Liver (tissue), 9 donors: ENCODE results near the gene ATP2B2. TPM values are rescaled to one million over a fixed set of nuclear protein-coding genes. Genes with fewer than 3 reads are reported as not detected.

Experiments used
- DNase-seq: peaks from one replicate; pipeline ENCODE4 v3.0.0-alpha.2; 2017; ENCODE audit warnings: low spot score
- H3K27ac ChIP-seq, 2 donors: one replicate each; pipeline ENCODE4 v1.7.0; 2013; ENCODE audit warnings: inconsistent platforms in 2 of 2, low read length in 2 of 2, control low read depth in 1 of 2, low read depth in 1 of 2, mild to moderate bottlenecking in 1 of 2
- H3K27me3 ChIP-seq, 4 donors: one replicate each; pipeline versions ENCODE4 v1.6.1 to v1.7.0; 2013; ENCODE audit warnings: low read length in 3 of 4, inconsistent platforms in 1 of 4, mild to moderate bottlenecking in 1 of 4, moderate library complexity in 1 of 4; ENCODE audit not compliant: control insufficient read depth in 4 of 4, insufficient read depth in 4 of 4
- H3K36me3 ChIP-seq, 4 donors: one replicate each; pipeline versions ENCODE4 v1.6.1 to v1.7.0; 2013; ENCODE audit warnings: low read length in 3 of 4, mild to moderate bottlenecking in 3 of 4, low read depth in 1 of 4, moderate library complexity in 1 of 4; ENCODE audit not compliant: control insufficient read depth in 4 of 4, insufficient read depth in 3 of 4
- H3K4me1 ChIP-seq, 4 donors: one replicate each; pipeline versions ENCODE4 v1.6.1 to v1.7.0; 2013; ENCODE audit warnings: low read length in 3 of 4, mild to moderate bottlenecking in 3 of 4, moderate library complexity in 1 of 4; ENCODE audit not compliant: control insufficient read depth in 4 of 4, insufficient read depth in 4 of 4
- H3K4me3 ChIP-seq, 3 donors: one replicate each; pipeline versions ENCODE4 v1.6.1 to v1.7.0; 2013; ENCODE audit warnings: low read length in 3 of 3, control low read depth in 1 of 3, low read depth in 1 of 3, mild to moderate bottlenecking in 1 of 3
- H3K9ac ChIP-seq, 2 donors: one replicate each; pipeline ENCODE4 v1.7.0; 2013; ENCODE audit warnings: low read length in 2 of 2, mild to moderate bottlenecking in 2 of 2, moderate library complexity in 2 of 2, control low read depth in 1 of 2, low read depth in 1 of 2
- H3K9me3 ChIP-seq, 4 donors: one replicate each; pipeline versions ENCODE4 v1.6.1 to v1.7.0; 2013; ENCODE audit warnings: low read length in 3 of 4; ENCODE audit not compliant: control insufficient read depth in 4 of 4
- ATF3 ChIP-seq: IDR thresholded peaks from 2 replicates; pipeline ENCODE4 v1.6.1; 2016; ENCODE audit warnings: antibody characterized with exemption
- CTCF ChIP-seq: fragments of 150-350 bp; IDR thresholded peaks from 2 replicates; pipeline ENCODE4 v1.5.1; 2017; ENCODE audit warnings: improper control_type of control experiment, low read depth, low read length; ENCODE audit not compliant: missing input control
- EGR1 ChIP-seq, 2 donors: IDR thresholded peaks; 2 replicates each; pipeline ENCODE4 v1.6.1; 2016 to 2018; ENCODE audit warnings: antibody characterized with exemption in 2 of 2, low read depth in 2 of 2
- FOXA1 ChIP-seq: IDR thresholded peaks from 2 replicates; pipeline ENCODE4 v1.6.1; 2016; ENCODE audit warnings: antibody characterized with exemption
- FOXA2 ChIP-seq: IDR thresholded peaks from 2 replicates; pipeline ENCODE4 v1.6.1; 2016; ENCODE audit warnings: antibody characterized with exemption
- GABPA ChIP-seq, 2 donors: IDR thresholded peaks in 1 of 2; conservative IDR thresholded peaks in 1 of 2; 2 replicates each; pipeline ENCODE4 v1.6.1; 2016; ENCODE audit warnings: antibody characterized with exemption in 2 of 2, mild to moderate bottlenecking in 1 of 2, moderate library complexity in 1 of 2
- HNF4A ChIP-seq, 2 donors: conservative IDR thresholded peaks; 2 replicates each; pipeline ENCODE4 v1.6.1; 2016; ENCODE audit warnings: antibody characterized with exemption in 2 of 2, mild to moderate bottlenecking in 2 of 2
- HNF4G ChIP-seq: IDR thresholded peaks from 2 replicates; pipeline ENCODE4 v1.6.1; 2016; ENCODE audit warnings: antibody characterized with exemption
- JUND ChIP-seq, 2 donors: IDR thresholded peaks; 2 replicates each; pipeline ENCODE4 v1.6.1; 2016; ENCODE audit warnings: antibody characterized with exemption in 2 of 2
- MAX ChIP-seq: IDR thresholded peaks from 2 replicates; pipeline ENCODE4 v1.6.1; 2016; ENCODE audit warnings: antibody characterized with exemption
- NR2F2 ChIP-seq: IDR thresholded peaks from 2 replicates; pipeline ENCODE4 v1.6.1; 2016; ENCODE audit warnings: antibody characterized with exemption
- RAD21 ChIP-seq, 2 donors: IDR thresholded peaks; 2 replicates each; pipeline ENCODE4 v1.6.1; 2016; ENCODE audit warnings: antibody characterized with exemption in 2 of 2, mild to moderate bottlenecking in 2 of 2
- REST ChIP-seq: IDR thresholded peaks from 2 replicates; pipeline ENCODE4 v1.6.1; 2016; ENCODE audit warnings: antibody characterized with exemption, mild to moderate bottlenecking
- RXRA ChIP-seq, 2 donors: IDR thresholded peaks; 2 replicates each; pipeline ENCODE4 v1.6.1; 2017 to 2018; ENCODE audit warnings: antibody characterized with exemption in 2 of 2, mild to moderate bottlenecking in 1 of 2
- SP1 ChIP-seq: IDR thresholded peaks from 2 replicates; pipeline ENCODE4 v1.6.1; 2018; ENCODE audit warnings: antibody characterized with exemption, mild to moderate bottlenecking
- TAF1 ChIP-seq: conservative IDR thresholded peaks from 2 replicates; pipeline ENCODE4 v1.6.1; 2016; ENCODE audit warnings: antibody characterized with exemption, mild to moderate bottlenecking
- YY1 ChIP-seq: IDR thresholded peaks from 2 replicates; pipeline ENCODE4 v1.6.1; 2016; ENCODE audit warnings: antibody characterized with exemption, mild to moderate bottlenecking
- ZBTB33 ChIP-seq: IDR thresholded peaks from 2 replicates; pipeline ENCODE4 v1.6.1; 2016; ENCODE audit warnings: antibody characterized with exemption
- WGBS: extraction: QIAGEN DNeasy Blood & Tissue Kit; methylation state at CpG from one replicate; pipeline ENCODE4 v1.1.7; 2013; 5-methylcytosine and 5-hydroxymethylcytosine counted together
- polyA plus RNA-seq, 2 donors: library from polyadenylated mRNA; stranded (reverse) in 1 of 2; unstranded in 1 of 2; fragments of 200-250 nt in 1 of 2; fragments of >200 nt in 1 of 2; fragmentation: Nextera tagmentation in 1 of 2; extraction: Ambion mirVana in 1 of 2; gene quantifications; one replicate each; pipeline versions ENCODE4 v1.2.1 to v1.2.3, GENCODE V29; 2013 to 2015
- total RNA-seq, 2 donors: library from RNA; depleted of rRNA; stranded (reverse); fragments of >200 nt; gene quantifications; one replicate each; pipeline ENCODE4 v1.2.3, GENCODE V29; 2014
- donor health status: healthy.
- donor health status: healthy.
- donor health status: healthy.
- donor health status: healthy.
- donor health status: healthy.

Gene ATP2B2
- total and polyA plus RNA-seq, 4 donors, result 10.4 to 27.8 (median 20.7) TPM

- Histone ChIP-seq H3K27ac (no peak overlapping the region), H3K36me3 (peaks cover 0 to 8% (median 7%) of the 10 kb centered on the region in 4 donors), H3K4me3 (no peak overlapping the region), H3K9ac (no peak overlapping the region), H3K9me3 (no peaks in the 10 kb centered on the region), H3K4me1 (peaks cover 6 to 29% (median 27%) of the 10 kb centered on the region in 4 donors), H3K27me3 (no peaks in the 10 kb centered on the region)
- WGBS, result 85% methylated on average over 1 of the region's 1 CpG
- no peak for DNase-seq
- TF ChIP-seq GABPA (IDR thresholded peaks at IDR 0.05 in 1 of 2, conservative IDR thresholded peaks at IDR 0.05 in 1 of 2), result no peak
- no peak for TF ChIP-seq ZBTB33
- TF ChIP-seq TAF1, result no peak
- peak; percentile 59 to 76 for TF ChIP-seq RAD21 (IDR thresholded peaks at IDR 0.05)
- peak; percentile 49 for TF ChIP-seq CTCF
Observed at GRCh38 chr3:10322352-10322710, 183.1 kb downstream of the ATP2B2 start.

- TF ChIP-seq RXRA (IDR thresholded peaks at IDR 0.05), result no peak
- TF ChIP-seq HNF4A (conservative IDR thresholded peaks at IDR 0.05), result no peak
- no peak for TF ChIP-seq RAD21 (IDR thresholded peaks at IDR 0.05)
- no peak for TF ChIP-seq ATF3
- no peak for TF ChIP-seq MAX
- no peak for TF ChIP-seq CTCF
- no peak for TF ChIP-seq HNF4G
- no peak for TF ChIP-seq REST
- TF ChIP-seq TAF1, result no peak
- TF ChIP-seq FOXA1, result no peak
- no peak for TF ChIP-seq FOXA2
- no peak for TF ChIP-seq SP1
- no peak for TF ChIP-seq JUND (IDR thresholded peaks at IDR 0.05)
- TF ChIP-seq ZBTB33, result no peak
- no peak for TF ChIP-seq EGR1 (IDR thresholded peaks at IDR 0.05; ENCODE audit: low read depth in 2 of 2)
- TF ChIP-seq GABPA (IDR thresholded peaks at IDR 0.05 in 1 of 2, conservative IDR thresholded peaks at IDR 0.05 in 1 of 2), result no peak
- TF ChIP-seq YY1, result no peak
- no peak for TF ChIP-seq NR2F2
- Histone ChIP-seq H3K36me3 (peaks cover 0 to 11% (median 8%) of the 10 kb centered on the region in 4 donors), H3K9me3 (no peaks in the 10 kb centered on the region), H3K27ac (no peak overlapping the region), H3K27me3 (no peaks in the 10 kb centered on the region), H3K4me1 (peaks cover 7 to 32% (median 29%) of the 10 kb centered on the region in 4 donors), H3K4me3 (no peak overlapping the region), H3K9ac (no peak overlapping the region)
- WGBS, result 94% methylated on average over 8 of the region's 8 CpGs
- no peak for DNase-seq
Observed at GRCh38 chr3:10321630-10322351, 183.6 kb downstream of the ATP2B2 start.
